Transverse colon (tissue), 4 donors: ENCODE data around the gene GPR89B. TPM values are rescaled to one million over a fixed set of nuclear protein-coding genes. Genes with fewer than 3 reads are reported as not detected.
"Not testable (repeated sequence)": the region's sequence is repeated elsewhere in the genome, so short reads cannot be mapped to it uniquely, and the experiment has no call there.

Experiments used
- DNase-seq: peaks from one replicate; pipeline ENCODE4 v3.0.0-alpha.2; 2019
- H3K27ac ChIP-seq, 4 donors: fragments of 200-600 bp; sonication (generic); 2 replicates each; pipeline ENCODE4 v1.5.1; 2016 to 2018; ENCODE audit warnings: inconsistent platforms in 4 of 4
- H3K27me3 ChIP-seq: fragments of 200-600 bp; sonication (generic); 2 replicates; pipeline ENCODE4 v1.5.1; 2017; ENCODE audit warnings: inconsistent platforms
- H3K36me3 ChIP-seq, 4 donors: fragments of 200-600 bp; sonication (generic); 2 replicates each; pipeline ENCODE4 v1.5.1; 2017 to 2019; ENCODE audit warnings: inconsistent platforms in 4 of 4
- H3K4me1 ChIP-seq, 4 donors: fragments of 200-600 bp; sonication (generic); 2 replicates each; pipeline ENCODE4 v1.5.1; 2017 to 2020; ENCODE audit warnings: inconsistent platforms in 4 of 4
- H3K4me3 ChIP-seq, 4 donors: fragments of 200-600 bp; sonication (generic); 1 replicate in 1 of 4; 2 replicates in 3 of 4; pipeline versions ENCODE4 v1.5.1 to v1.6.1; 2017 to 2019; ENCODE audit warnings: inconsistent platforms in 4 of 4
- H3K9me3 ChIP-seq, 2 donors: fragments of 200-600 bp; sonication (generic); 2 replicates each; pipeline ENCODE4 v1.5.1; 2017 to 2019; ENCODE audit warnings: inconsistent platforms in 2 of 2
- WGBS, 2 donors: methylation state at CpG; one replicate each; pipeline ENCODE4 v1.1.5; 2018; ENCODE audit warnings: low coverage in 1 of 2; 5-methylcytosine and 5-hydroxymethylcytosine counted together
- in situ Hi-C, 4 donors: fragments of 200-750 bp; cut with MboI; loops; one replicate each; pipeline versions ENCODE4 v1.15.0 to v1.15.1; 2017; ENCODE audit warnings: low sequenced_read_pairs in 3 of 4, low pct_ligation_motif_present in 1 of 4, low pct_unique_long_range_greater_than_20kb in 1 of 4
- intact Hi-C: fragments of 100-400 bp; cut with DNase I; formaldehyde crosslinking; loops from one replicate; pipeline ENCODE4 v1.15.1; 2023; ENCODE audit warnings: low total_unique reads
- total RNA-seq, 4 donors: library from RNA; depleted of rRNA; stranded (reverse); fragments of >200 nt; gene quantifications; one replicate each; pipeline ENCODE4 v1.1.0, GENCODE V29; 2016

Gene GPR89B
- total RNA-seq, 4 donors from 2014 or later, result 5.0 to 30.8 (median 12.5) TPM

DNA sequence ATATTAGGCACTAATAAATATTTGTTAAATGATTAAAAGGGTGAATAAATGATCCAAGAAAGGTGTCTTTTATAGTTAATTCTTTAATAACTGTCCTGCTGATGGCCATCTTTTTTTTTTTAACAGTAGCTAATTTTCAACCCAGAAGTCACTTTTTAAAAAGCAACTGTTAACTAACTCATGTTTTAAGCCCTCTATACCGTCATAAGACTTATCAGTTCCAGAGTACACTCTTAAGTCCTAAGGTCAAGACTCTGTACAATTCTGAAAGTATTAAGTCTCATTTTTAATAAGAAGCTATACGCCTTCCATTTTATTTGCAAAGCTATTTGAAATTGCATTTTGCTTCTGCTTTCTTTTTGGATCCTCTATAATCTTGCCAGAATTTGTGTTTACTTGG is 2.9 kb downstream of the GPR89B start:
- in situ Hi-C loops, H3K4me3 ChIP-seq, H3K36me3 ChIP-seq, DNase-seq, H3K27ac ChIP-seq, H3K27me3 ChIP-seq, H3K9me3 ChIP-seq, intact Hi-C loops: not testable (repeated sequence)
- peaks cover 0 to 11% (median 4%) of the 10 kb centered on the region in 4 donors for H3K4me1 ChIP-seq
- 71 to 95% methylated on average over 2 of the region's 2 CpGs for WGBS, 2 donors

DNA sequence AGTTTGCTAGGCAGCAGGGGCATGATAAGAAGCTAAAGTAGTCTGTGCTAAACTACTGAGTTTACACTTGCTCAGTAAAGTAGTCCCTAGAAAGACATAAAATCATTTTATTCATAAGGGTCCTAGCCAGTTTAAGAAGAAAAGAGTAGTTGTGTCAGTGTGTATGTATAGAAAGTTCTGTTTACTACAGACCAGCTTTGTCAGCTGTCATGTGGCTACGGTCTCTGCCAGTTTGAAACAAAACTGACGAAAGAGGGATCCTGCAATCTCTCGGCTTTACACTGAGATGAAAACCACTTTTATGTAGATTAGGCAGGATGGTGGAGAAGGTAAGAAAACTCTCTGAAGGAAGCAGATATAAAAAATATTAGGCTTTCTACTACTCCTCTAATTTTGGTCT is 7.1 kb downstream of the GPR89B start:
- DNase-seq, H3K36me3 ChIP-seq, H3K4me1 ChIP-seq, H3K9me3 ChIP-seq, in situ Hi-C loops, intact Hi-C loops, H3K27ac ChIP-seq, H3K4me3 ChIP-seq, H3K27me3 ChIP-seq: not testable (repeated sequence)
- WGBS, 2 donors, result 85 to 87% methylated on average over 3 of the region's 3 CpGs

DNA sequence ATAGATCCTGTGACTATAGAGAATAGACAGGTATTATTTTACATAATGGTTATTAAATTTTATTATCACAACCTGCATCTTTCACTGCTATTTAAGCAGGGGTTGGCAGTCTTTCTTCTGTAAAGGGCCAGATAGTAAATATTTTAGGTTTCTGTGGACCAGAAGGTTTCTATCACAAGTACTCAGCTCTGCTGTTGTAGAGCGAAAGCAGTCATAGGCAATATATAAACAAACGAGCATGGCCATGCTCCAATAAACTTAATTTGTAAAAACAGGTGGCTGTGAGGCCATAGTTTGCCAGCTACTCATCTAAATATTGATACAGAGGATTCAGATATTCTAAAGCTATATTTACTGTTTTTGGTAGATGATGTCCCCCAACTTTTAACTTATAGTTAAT is 12.2 kb downstream of the GPR89B start:
- H3K4me1 ChIP-seq, H3K9me3 ChIP-seq, H3K36me3 ChIP-seq, intact Hi-C loops, H3K27me3 ChIP-seq, H3K27ac ChIP-seq, H3K4me3 ChIP-seq, DNase-seq, in situ Hi-C loops: not testable (repeated sequence)
- 94% methylated on average over 2 of the region's 2 CpGs; no CpG with 5 or more reads in 1 of the 2 donors for WGBS, 2 donors

- DNase-seq, H3K27ac ChIP-seq, in situ Hi-C loops, intact Hi-C loops, H3K27me3 ChIP-seq, H3K4me1 ChIP-seq, H3K9me3 ChIP-seq, H3K4me3 ChIP-seq, H3K36me3 ChIP-seq: not testable (repeated sequence)
- WGBS, 2 donors, result no CpG with 5 or more reads among the region's 1 CpG
Measured at GRCh38 chr1:147942563-147942962, 14.3 kb downstream of the GPR89B start.

DNA sequence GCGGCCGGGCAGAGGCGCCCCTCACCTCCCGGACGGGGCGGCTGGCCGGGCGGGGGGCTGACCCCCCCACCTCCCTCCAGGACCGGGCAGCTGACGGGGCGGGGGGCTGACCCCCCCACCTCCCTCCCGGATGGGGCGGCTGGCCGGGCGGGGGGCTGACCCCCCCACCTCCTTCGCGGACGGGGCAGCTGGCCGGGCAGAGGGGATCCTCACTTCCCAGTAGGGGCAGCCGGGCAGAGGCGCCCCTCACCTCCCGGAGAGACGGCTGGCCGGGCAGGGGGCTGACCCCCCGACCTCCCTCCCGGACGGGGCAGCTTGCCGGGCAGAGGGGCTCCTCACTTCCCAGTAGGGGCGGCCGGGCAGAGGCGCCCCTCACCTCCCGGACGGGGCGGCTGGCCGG is 21.3 kb downstream of the GPR89B start:
- H3K9me3 ChIP-seq, H3K36me3 ChIP-seq, intact Hi-C loops, H3K27ac ChIP-seq, H3K27me3 ChIP-seq, DNase-seq, H3K4me1 ChIP-seq, H3K4me3 ChIP-seq, in situ Hi-C loops: not testable (repeated sequence)
- no CpG with 5 or more reads among the region's 35 CpGs for WGBS, 2 donors

- H3K9me3 ChIP-seq, DNase-seq, H3K36me3 ChIP-seq, H3K4me1 ChIP-seq, H3K4me3 ChIP-seq, in situ Hi-C loops, intact Hi-C loops, H3K27ac ChIP-seq, H3K27me3 ChIP-seq: not testable (repeated sequence)
- 20 to 58% methylated on average over 1 of the region's 1 CpG for WGBS, 2 donors
Measured at GRCh38 chr1:147958906-147959305, 30.7 kb downstream of the GPR89B start.

GRCh38 chr1:147959680-147960079 is 31.5 kb downstream of the GPR89B start:
- H3K36me3 ChIP-seq, H3K27ac ChIP-seq, H3K4me1 ChIP-seq, H3K4me3 ChIP-seq, H3K27me3 ChIP-seq, DNase-seq, H3K9me3 ChIP-seq, intact Hi-C loops, in situ Hi-C loops: not testable (repeated sequence)
- 91 to 100% methylated on average over 2 of the region's 2 CpGs for WGBS, 2 donors

DNA sequence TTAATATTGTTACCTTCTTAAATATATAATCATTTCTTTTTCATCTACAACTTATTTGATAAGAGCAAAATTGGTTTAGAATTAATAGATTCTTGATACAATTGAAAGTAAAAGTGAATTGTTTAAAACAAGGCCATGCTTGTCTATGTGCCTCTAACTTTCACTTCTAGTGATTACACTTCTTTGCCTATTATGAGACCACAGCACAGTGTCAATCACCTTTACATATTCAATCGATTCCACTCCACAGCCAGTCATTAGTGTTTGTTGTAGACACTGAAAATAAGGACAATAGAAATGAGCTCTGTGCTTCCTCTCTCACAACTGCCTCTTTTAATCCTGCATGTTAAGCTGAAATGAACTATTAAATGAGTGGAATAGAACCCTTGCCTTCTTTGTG is 36.4 kb downstream of the GPR89B start:
- H3K4me1 ChIP-seq, H3K27me3 ChIP-seq, H3K9me3 ChIP-seq, H3K4me3 ChIP-seq, DNase-seq, H3K27ac ChIP-seq, in situ Hi-C loops, intact Hi-C loops, H3K36me3 ChIP-seq: not testable (repeated sequence)
- WGBS, 2 donors, result no CpG with 5 or more reads among the region's 1 CpG

DNA sequence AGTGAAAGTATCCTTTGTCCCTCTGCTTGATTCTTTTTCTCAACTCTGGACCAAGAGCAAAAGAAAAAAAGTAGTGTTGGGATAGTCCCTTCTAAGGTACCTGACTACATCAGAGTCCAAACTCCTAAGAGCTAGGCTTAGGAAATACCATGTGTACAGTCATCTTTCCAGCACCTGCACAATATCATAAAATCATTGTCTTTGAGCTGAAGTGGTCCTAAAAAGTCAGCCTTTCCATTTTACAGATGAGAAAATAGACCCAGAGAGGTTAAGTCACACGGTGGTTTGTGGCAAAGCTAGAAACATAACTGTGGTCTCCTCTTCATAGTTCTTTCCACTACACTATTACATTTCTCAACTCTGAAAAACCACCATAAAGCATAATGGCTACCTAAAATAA is 38.4 kb downstream of the GPR89B start:
- intact Hi-C loops, H3K4me3 ChIP-seq, H3K27me3 ChIP-seq, in situ Hi-C loops, H3K4me1 ChIP-seq, H3K9me3 ChIP-seq, H3K36me3 ChIP-seq, H3K27ac ChIP-seq, DNase-seq: not testable (repeated sequence)
- no CpG with 5 or more reads among the region's 1 CpG for WGBS, 2 donors

DNA sequence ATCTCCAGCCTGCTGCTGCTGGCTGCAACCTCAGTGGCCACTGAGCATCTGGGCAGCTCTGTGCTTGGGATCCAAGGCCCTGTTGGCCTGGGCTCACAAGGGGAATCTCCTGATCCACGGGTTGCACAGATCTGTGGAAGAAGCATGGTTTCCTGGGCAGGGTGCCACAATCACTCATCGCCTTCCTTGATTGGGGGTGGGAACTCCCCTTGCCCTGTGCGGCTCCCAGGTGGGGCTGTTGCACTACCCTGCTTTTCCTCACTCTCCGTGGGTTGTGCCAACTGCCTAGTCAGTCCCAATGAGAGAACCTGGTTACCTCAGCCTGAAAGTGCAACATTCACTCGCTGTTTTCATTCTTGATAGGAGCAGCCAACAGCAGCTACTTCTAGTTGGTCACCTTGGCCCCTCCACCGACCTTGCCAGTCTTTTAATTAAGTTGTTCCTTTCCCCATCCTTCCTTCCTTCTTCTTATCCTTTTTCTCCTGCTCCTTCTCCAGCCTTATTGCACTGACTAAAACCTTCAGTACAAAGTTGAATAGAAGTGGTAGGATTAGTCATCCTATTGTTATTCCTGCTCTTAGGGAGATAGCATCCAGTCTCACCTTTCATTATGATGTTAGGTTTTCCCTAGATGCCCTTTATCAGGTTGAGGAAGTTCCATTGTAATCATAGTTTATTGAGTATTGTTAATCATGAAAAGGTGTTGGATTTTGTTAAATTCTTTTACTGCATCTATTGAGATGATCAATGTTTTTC is 50.9 kb downstream of the GPR89B start:
- intact Hi-C loops, H3K27ac ChIP-seq, H3K36me3 ChIP-seq, H3K4me1 ChIP-seq, in situ Hi-C loops, H3K4me3 ChIP-seq, H3K27me3 ChIP-seq, DNase-seq, H3K9me3 ChIP-seq: not testable (repeated sequence)
- WGBS, 2 donors, result 88 to 90% methylated on average over 2 of the region's 6 CpGs

DNA sequence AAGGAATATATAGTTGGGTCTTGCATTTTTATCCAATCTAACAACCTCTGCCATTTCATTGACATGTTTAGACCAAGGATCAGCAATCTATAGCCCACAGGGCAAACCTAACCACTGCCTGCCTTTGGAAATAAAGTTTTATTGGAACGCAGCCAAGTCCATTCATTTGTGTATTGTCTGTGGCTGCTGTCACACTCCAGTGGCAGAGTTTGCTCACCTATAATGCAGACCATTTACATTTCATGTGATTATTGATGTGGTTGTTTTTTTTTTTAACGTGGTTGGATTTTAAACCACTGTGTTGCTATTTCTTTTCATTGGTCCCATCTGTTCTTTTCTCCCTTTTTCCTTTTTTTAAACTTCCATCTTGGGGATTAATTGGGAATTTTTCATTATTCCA is 57.2 kb downstream of the GPR89B start:
- intact Hi-C loops, DNase-seq, H3K4me1 ChIP-seq, H3K4me3 ChIP-seq, H3K9me3 ChIP-seq, in situ Hi-C loops, H3K27ac ChIP-seq, H3K27me3 ChIP-seq, H3K36me3 ChIP-seq: not testable (repeated sequence)
- 63 to 75% methylated on average over 1 to 2 of the region's 2 CpGs for WGBS, 2 donors
